ENCODE results near the gene DAPK1.
"Not testable (repeated sequence)": the region's sequence is repeated elsewhere in the genome, so short reads cannot be mapped to it uniquely, and the experiment has no call there.

Gene DAPK1

DNA sequence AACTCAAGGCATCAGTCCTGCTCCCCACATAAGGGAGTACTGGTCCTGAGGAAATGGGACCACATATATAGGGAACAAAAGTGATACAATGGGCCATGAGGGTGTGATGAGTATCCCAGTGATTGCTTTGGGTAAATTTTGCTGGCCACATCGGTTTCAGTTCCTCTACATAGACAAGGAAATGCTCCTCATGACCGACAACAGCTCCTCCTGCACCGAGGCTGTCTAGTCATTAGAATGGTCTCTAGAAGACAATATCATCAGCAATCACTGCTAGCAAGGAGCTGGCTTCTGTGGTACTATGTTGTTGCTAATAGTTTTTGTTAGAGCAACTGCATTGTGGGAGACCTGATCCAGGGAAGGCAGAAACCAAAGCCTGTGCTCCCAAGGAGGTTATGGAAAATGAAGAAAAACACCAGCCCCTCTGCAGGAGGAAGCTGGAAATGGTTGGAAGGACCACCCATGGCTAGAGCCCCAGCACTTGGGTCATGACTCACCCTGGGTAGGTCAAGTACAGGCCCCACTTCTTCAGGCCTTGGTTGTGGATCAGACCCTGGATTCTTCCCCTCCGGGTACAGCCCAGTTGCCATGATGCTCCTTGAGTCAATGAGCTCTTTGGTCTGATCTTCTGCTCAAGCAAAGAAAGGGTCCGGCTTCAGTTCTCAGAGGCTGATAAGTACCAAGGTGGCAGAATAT, 224.9 kb downstream of the DAPK1 start:
- DNase-seq, result no peak

DNA sequence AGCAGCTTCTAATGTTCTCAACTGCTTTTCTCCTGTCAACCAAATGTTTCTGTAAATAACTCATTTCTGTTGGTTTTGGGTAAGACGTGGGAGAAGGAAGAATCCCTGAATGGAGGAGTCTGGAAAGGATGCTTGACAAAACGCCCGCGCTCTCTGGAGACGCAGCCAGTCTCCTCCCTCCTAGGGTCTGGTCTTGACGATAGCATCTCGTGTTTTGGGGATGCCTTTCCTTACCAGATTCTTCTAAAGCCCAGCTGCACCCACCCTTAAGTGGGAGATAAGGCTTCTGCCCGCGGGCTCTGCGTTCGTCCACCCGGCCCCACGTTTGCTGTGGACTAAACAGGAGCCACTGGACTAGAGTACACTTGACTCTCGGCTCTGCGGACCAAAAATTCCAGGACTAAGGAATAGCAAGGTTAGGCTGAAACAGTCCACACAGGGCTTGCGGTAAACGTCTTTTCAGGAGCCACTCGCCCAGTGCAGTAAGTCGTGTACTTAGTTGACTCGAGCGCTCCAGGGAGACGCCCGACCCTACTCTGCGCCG, 227.8 kb downstream of the DAPK1 start:
- DNase-seq, result no peak

DNA sequence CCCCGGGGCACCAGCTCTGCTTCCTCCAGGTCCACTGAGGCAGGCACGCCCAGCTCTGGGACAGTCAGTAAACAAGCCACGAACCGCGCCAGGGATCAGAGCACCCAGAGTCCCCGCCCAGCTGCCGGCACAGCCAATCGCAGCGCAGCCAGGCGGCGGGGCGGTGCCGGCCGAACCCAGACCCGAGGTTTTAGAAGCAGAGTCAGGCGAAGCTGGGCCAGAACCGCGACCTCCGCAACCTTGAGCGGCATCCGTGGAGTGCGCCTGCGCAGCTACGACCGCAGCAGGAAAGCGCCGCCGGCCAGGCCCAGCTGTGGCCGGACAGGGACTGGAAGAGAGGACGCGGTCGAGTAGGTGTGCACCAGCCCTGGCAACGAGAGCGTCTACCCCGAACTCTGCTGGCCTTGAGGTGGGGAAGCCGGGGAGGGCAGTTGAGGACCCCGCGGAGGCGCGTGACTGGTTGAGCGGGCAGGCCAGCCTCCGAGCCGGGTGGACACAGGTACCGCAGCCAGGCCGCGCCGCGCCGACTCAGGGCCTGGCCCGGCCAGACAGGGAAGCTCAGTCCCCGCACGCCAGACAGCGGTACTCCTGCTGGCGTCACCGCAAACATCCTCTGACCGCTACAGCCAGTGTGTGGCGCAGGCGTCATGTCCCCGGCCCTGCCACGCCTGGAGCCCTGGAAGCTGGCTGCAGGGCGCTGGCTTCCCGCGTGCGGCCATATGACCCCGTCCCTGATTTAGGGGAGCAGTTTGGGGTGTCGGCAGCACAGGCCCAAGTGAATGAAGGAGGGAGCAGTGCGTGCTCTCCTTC, 228.4 kb downstream of the DAPK1 start, which contains the start of gene CTSL:
Gene CTSL (plus strand): TSS at position 220 of the 810 bp plus-strand sequence. CDS start 1,485 bp downstream, outside the sequence.
- peak; percentile 58 for DNase-seq

DNA sequence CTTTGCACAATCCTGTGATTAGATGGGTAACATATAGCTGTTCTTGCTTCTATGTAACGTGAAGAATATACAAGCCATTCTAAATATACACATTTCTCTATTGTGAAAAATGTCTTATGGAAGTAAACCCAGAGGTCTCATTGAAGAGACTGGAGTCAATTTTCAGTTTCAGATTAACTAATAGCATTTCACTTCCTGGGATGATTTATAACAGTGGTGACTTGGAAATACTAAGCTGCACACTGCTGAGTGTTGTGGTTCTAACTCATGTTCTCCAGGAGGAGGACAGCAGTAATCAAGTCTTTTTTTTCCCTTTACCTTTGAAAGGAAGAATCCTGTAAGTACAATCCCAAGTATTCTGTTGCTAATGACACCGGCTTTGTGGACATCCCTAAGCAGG, 231.6 kb downstream of the DAPK1 start:
- no peak for DNase-seq

DNA sequence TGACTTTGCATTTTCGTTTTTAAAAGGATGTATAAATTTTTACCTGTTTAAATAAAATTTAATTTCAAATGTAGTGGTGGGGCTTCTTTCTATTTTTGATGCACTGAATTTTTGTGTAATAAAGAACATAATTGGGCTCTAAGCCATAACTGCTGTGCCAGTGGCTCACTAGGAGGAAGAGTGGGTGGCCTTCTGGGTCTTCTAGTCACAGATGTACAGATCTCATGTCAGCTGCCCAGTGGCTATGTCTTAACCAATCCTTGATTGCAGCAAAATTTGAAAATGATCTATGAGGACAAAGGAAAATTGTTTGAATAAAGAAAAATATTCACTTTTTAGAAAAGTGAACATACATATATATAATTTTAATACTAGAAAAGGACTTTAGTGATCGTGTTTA, 233.7 kb downstream of the DAPK1 start:
- no peak for DNase-seq

DNA sequence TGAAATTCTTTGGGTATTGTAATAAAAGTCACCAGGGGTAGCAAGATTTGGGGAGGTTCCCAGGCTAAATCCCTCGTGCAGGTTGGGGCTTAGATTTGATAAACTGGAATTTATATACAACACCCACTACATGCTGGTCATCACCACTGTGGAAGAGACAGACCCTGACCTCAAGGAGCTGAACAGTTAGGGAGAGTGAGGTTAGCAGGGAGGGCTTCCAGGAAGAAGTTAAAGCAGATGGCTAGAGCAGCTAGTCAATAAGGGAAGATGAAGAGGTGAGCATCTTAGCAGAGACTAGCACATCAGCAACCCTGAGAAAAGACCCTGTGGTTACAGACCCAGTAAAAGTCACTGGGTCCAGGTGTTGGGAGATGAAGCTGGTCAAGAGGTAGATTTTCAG, 234.7 kb downstream of the DAPK1 start:
- no peak for DNase-seq

DNA sequence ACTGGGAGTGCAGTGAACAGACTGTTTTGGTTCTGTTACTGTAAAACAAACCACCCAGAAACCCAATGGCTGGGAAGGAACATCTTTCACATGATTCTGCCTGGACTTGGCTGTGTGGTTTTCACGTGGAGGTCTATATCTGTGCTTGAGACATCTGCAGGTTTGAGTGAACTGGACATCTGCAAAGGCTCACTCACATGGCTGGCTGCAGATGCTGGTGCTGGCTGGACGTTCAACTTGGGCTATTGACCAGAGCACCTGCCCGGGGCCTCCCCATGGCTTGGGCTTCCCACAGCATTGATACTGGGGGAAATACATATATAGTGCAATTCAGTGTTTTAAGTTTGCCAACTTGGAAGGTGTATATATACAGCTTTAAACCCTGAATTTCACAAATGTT, 235.1 kb downstream of the DAPK1 start:
- no peak for DNase-seq

DNA sequence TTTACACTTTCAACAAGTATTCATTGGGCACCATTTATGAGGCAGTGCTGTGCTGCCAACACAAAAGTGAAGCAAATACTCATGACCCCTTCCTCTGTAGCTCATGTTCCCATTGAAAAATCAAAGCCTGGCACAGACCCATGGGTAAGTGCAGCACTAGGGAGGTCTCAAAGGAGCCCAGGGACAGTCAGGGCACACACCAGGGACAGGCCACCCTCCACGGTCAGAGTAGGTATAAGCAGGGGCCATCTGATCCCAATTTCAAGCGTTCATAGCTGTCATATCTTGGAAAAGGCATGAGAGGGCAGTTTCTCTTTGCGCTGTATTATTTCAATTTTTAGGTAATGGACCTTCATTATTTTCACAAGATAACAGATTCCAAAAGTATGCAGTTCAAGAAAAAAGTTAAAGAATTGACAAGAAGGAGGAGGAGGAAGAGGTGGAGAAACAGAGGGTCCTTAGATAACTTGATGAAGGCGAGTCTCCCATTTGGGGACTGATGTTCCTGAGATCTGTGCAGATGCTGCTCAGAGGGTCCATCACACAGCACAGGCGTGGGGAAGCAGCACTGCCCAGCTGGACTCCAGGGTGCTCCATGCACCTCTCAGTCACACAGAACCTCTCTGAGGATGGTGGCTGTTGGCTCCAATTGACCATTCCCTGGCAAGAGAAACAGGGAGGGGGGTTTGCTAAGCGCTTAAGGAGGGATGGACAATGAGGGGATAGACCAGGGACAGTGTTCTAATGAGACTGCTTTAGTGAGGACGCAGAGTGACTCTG, 235.8 kb downstream of the DAPK1 start:
- DNase-seq, result no peak

DNA sequence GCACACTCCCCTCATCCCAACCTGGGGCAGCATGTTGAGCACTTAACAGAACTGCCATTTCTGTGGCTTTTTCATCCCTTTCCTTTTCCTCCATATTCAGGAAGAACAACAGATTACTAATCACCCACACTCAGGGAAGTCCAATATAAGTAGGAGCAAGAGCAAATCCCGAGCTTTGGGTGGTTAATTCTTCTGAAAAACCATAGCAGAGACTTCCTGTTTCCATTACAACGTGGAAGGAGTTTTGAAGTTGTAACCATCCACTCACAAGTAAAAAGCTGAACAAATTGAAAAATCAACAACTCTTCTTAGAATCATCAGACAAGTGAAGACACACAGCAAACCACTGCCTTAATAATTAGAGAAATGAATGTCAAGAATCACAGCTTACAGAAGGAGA, 236.4 kb downstream of the DAPK1 start:
- DNase-seq, result no peak

DNA sequence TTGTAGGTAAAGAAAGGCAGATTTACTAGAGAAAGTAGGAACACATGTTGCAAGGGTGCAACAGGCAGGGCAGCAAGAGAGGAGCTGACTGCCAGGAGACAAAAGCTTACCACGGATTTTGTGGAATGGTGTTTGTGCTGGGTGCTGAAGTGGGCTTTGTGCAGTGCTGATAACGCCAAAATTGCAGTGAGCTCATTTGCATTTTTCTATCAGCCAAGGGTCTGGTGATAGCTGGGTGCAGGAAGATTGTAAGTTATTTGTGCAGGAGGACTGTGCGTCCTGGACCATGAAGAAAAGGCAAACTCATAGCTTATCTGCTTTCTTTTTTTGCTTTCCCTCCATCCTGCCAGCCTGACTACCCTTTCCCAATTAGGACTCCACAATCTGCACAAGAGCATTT, 241.9 kb downstream of the DAPK1 start:
- no peak for DNase-seq

DNA sequence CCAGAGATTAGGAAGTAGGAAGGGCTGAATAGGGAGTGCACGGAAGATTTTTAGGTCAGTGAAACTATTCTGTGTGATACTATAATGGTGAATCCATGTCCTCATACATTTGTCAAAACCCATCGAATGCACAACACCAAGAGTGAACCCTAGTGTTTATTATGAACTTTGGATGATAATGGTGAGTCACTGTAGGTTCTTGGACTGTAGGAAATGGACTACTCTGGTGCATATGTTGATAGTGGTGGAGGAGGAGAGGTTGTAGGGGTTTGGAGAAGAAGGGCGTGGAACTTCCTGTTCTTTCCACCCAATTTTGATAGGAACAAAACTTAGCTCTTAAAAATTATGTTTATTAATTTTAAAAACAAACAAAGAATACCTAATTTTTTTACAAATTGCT, 242.5 kb downstream of the DAPK1 start:
- DNase-seq, result no peak

DNA sequence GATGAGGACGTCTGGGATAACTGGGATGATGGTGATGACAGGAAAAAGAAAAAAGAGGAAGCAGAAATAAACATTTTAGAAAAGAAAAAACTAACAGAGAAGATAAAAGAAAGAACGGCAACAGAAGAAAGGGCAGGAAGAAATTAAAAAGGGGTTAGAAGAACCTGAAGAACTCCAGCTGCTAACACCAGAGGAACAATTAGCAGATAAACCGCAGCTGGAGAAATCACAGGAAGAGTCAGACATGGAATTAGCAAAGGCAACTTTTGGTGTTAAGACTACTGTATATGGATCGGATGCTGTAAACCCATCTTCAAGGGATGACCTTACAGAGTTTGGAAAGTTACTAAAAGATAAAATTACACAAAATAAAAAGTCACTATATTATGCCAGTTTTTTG, 243.7 kb downstream of the DAPK1 start:
- DNase-seq, result no peak

DNA sequence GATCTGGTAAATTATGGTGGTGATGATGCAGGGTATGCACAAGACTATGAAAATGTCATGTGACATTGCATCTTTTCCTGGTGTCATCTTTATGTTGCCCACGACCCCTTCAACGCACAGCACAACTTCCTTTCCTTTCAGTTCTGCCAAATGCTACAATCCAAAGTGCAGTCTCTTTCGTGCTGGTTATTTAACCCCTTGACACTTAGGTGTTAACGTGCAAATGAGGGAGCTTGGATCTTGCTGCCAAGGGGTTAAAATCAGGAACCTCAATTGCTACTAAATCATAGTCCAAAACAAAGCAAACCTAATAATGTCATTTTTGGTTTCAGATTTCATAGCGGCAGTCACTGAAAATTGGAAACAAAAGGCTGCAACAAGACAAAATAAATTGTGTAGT, 244.2 kb downstream of the DAPK1 start:
- DNase-seq, result no peak

DNA sequence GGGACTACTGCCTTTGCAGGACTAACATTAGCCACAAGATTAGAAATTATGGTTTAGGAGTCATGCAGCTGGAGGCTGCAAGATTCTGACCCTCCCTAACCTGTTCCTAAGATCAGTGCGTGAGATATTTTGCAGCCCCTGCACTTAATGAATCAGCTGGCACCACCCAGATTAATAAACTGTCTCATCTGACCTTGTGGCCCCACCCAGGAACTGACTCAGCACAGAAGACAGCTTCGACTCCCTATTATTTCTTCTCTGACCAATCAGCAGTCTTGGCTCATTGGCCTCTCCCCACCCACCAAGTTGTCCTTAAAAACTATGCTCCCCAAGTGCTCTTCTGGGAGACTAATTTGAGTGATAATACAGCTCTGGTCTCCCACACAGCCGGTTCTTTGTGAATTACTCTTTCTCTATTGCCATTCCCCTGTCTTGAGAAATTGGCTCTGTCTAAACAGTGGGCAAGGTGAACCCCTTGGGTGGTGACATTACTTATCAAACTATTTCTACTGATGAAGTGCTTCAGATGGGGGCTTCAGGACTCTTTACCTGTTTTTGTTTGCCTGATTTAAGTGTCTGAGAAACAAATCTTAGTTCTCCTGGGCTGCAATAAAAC, 245.3 kb downstream of the DAPK1 start:
- DNase-seq, result no peak

DNA sequence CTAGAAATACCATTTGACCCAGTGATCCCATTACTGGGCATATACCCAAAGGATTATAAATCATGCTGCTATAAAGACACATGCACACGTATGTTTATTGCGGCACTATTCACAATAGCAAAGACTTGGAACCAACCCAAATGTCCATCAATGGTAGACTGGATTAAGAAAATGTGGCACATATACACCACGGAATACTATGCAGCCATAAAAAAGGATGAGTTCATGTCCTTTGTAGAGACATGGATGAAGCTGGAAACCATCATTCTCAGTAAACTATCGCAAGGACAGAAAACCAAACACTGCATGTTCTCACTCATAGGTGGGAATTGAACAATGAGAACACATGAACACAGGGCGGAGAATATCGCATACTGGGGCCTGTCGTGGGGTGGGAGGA, 246.6 kb downstream of the DAPK1 start:
- DNase-seq, result not testable (repeated sequence)

DNA sequence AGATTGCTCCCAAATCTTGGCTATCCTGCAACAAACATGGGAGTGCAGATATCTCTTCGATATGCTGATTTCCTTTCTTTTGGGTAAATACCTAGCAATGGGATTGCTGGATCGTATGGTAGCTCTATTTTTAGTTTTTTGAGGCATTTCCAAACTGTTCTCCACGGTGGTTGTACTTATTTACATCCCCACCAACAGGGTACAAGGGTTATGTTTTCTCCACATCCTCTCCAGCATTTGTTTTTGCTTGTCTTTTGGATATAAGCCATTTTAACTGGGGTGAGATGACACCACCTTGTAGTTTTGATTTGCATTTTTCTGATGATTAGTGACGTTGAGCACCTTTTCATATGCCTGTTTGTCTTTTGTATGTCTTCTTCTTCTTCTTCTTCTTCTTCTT, 248.5 kb downstream of the DAPK1 start:
- DNase-seq, result no peak

DNA sequence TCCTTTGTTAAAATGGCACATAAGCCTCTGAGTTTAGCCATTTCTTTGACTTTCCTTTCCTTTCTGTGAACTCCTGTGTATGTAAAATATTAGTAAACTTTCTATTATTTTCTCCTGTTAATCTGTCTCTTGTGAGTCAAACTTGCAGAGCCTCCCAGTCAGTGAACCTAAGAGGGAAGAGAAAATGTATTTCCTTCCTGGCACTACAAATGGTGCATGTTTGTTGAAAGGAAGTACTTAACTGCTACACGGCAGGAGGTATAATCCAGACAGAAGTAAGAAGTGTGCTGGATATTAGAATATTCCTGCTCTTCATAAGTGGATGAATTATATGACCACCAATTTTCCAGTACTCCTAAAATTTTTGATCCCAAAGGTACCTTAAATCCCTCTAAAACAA, 251.2 kb downstream of the DAPK1 start:
- DNase-seq, result no peak

DNA sequence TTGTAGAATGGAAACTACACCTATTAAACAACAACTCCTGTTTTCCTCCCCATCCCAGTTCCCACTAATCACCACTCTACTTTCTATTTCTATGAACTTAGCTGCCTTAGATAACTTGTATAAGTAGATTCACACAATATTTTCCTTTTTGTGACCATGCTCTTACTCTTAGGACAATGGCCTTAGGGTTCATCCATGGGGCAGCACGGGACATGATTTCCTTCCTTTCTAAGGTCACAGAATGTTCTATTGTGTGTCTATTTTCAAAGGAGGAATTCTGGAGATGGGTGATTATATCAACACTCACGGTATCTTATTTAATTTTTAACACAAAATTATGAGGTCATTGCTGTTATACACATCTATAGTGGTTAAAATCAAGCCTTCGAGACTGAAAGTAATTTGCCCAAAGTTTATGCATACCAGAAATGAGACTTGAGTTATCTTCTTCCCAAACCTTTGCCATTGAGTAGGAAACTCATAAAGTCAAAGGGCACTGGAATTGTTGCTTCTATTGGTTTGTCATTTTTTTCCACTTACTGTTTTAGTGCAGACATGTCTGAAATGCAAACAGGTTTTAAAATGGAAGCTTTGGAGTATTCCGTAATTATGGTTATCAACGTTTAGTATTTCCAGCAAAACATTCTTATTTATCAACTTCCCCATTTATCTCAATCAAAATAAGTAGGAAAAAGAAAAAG, 251.8 kb downstream of the DAPK1 start:
- no peak for DNase-seq

DNA sequence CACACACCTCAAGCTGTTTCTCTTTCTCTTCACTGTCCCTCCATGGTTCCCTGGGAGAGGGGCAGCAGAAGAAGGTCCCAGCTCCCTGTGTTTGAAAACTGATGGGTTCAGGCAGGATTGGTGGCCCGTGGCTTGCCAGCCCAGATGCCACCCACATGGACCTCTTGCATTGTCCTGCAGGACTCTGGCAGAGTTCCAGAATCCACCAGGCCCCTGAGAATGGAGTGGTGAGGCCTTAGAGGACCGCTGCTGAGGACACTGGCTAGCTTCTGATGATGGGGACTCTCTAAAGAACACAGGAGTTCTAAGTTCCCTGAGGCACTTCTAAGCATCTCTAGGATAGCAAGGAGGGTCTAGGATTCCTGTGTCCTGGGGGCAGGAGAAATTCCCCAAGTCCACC, 253.1 kb downstream of the DAPK1 start:
- no peak for DNase-seq

DNA sequence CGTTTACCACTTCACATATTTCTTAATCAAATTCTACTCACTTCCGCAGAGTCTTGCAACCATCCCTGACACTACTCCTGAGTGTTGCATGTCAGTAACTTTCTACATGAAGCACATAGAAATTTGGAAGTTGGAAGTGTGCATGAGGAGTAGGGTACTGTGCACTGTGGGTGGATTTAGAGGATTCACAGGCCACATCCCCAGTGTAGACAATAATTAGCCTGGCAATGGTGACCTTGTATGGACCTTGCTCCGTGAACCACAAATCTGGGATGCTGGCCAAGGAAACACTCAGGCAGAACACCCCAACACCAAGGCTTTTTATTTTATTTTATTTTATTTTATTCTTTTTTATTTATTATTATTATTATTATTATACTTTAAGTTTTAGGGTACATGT, 253.8 kb downstream of the DAPK1 start:
- DNase-seq, result no peak

DNA sequence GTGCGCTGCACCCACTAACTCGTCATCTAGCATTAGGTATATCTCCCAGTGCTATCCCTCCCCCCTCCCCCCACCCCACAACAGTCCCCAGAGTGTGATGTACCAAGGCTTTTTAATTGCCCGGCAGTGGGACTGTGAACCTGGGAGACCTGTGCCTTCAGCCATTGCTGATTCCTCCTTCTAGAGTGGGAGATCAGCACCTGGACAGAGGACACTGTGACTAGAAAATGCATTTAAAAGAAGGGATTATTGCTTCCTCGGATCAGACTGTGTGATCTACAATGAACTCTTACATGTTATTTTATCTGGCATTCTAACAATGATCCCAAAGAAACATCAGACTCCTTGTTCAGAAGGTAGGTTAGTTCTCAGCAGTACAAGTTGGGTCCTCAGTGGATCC, 254.2 kb downstream of the DAPK1 start:
- DNase-seq, result no peak

DNA sequence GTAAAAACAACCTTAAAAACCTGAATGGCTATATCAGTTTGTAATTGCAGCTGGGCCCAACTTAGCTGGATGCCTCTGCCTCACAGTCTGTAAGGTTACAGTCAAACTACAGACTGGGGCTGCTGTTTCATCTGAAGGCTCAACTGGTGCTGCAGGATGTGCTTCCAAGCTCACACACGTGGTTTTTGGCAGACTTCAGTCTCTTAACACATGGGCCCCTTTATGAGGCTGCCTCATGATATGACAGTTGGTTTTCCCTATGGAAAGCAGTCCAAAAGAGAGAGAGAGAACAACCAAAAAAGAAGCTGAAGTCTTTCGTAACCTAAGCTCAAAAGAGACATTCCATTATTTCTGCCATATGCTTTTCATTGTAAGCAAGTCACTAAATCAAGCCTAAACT, 255.6 kb downstream of the DAPK1 start:
- DNase-seq, result no peak

Measured in NCI-H2029 (cell line).